ENCODE data around the gene HEMGN. TPM values are rescaled to one million over a fixed set of nuclear protein-coding genes. Genes with fewer than 3 reads are reported as not detected.
A peak's percentile ranks its signal among the peaks of the same experiment; 100 is the strongest.

Gene HEMGN
- total and polyA plus RNA-seq, 2 of the 13 experiments (the other 11 are each of a cell fraction or from before 2014, with no cell fraction given): not detected

- TF ChIP-seq ARNT2 (CRISPR knock-in tag; IDR thresholded peaks at IDR 0.05; ENCODE audit: low read depth) (0 out of 2 replicates have a peak, but pooled peaks have one; percentile 4), SSRP1 (CRISPR knock-in tag; IDR thresholded peaks at IDR 0.05) (no peak), NBN (conservative IDR thresholded peaks at IDR 0.05) (no peak), ZBTB7B (CRISPR knock-in tag; IDR thresholded peaks at IDR 0.05) (peak; percentile 79), ZNF547 (CRISPR knock-in tag; IDR thresholded peaks at IDR 0.05) (no peak; the same call in 1 of the 2 replicates), ZNF784 (CRISPR knock-in tag; IDR thresholded peaks at IDR 0.05; ENCODE audit: borderline replicate concordance) (peak; percentile 51; the same call in 1 of the 2 replicates), THAP9 (CRISPR knock-in tag; IDR thresholded peaks at IDR 0.05; ENCODE audit: borderline replicate concordance) (0 out of 2 replicates have a peak, but pooled peaks have one; percentile 59), ZFP82 (CRISPR knock-in tag; IDR thresholded peaks at IDR 0.05; ENCODE audit: borderline replicate concordance) (no peak), IRF9 (CRISPR knock-in tag; IDR thresholded peaks at IDR 0.05; ENCODE audit: borderline replicate concordance) (peak; percentile 70; the same call in 1 of the 2 replicates), ASH2L (IDR thresholded peaks at IDR 0.05; ENCODE audit: insufficient read length, low read depth, low read length) (peak; percentile 22), BRD4 (CRISPR knock-in tag; IDR thresholded peaks at IDR 0.05) (peak; percentile 69), ZNF670 (CRISPR knock-in tag; IDR thresholded peaks at IDR 0.05; ENCODE audit: borderline replicate concordance) (peak; percentile 65; the same call in 1 of the 2 replicates), BCLAF1 (IDR thresholded peaks at IDR 0.05) (no peak), ZNF235 (CRISPR knock-in tag; IDR thresholded peaks at IDR 0.05; ENCODE audit: borderline replicate concordance) (peak; percentile 32; the same call in 1 of the 2 replicates), ZNF234 (CRISPR knock-in tag; conservative IDR thresholded peaks at IDR 0.05) (no peak), NAIF1 (CRISPR knock-in tag; IDR thresholded peaks at IDR 0.05; ENCODE audit: borderline replicate concordance) (peak; percentile 44; the same call in 1 of the 2 replicates), BHLHE40 (IDR thresholded peaks at IDR 0.05; ENCODE audit: low read length) (peak; percentile 59), SAP130 (CRISPR knock-in tag; IDR thresholded peaks at IDR 0.05; ENCODE audit: low read depth) (peak; percentile 52; the same call in 1 of the 2 replicates), REL (CRISPR knock-in tag; conservative IDR thresholded peaks at IDR 0.05) (peak; percentile 77; the same call in 1 of the 2 replicates)
Observed at GRCh38 chr9:97982683-97983588, 45.0 kb upstream of the HEMGN start, which contains the start of gene ANP32B (continued).
